Measurements from ENCODE around the gene AAMP. TPM values are rescaled to one million over a fixed set of nuclear protein-coding genes. Genes with fewer than 3 reads are reported as not detected.

The AAMP gene
- total and polyA plus RNA-seq, 4 donors: 82.1 to 128 (median 113) TPM

- DNase-seq (ENCODE audit: low read depth in 4 of 6, low spot score in 6 of 6): no peak
- H3K36me3 ChIP-seq (ENCODE audit: control insufficient read depth, insufficient read depth, low read length): peaks cover 74% of the 10 kb centered on the region
- no peak overlapping the region for H3K4me3 ChIP-seq (ENCODE audit: low read depth, low read length)
- WGBS (ENCODE audit: insufficient coverage): 76% methylated on average over 6 of the region's 7 CpGs
- H3K27me3 ChIP-seq (ENCODE audit: control insufficient read depth, insufficient read depth, low read length): no peaks in the 10 kb centered on the region
- H3K27ac ChIP-seq (ENCODE audit: low read depth, low read length): no peak overlapping the region
- H3K9me3 ChIP-seq (ENCODE audit: control insufficient read depth, insufficient read depth, low read length): no peaks in the 10 kb centered on the region
- H3K4me1 ChIP-seq (ENCODE audit: control insufficient read depth, insufficient read depth, low read length): no peaks in the 10 kb centered on the region
Measured at GRCh38 chr2:218252509-218253231, 17.3 kb downstream of the AAMP start.

DNA sequence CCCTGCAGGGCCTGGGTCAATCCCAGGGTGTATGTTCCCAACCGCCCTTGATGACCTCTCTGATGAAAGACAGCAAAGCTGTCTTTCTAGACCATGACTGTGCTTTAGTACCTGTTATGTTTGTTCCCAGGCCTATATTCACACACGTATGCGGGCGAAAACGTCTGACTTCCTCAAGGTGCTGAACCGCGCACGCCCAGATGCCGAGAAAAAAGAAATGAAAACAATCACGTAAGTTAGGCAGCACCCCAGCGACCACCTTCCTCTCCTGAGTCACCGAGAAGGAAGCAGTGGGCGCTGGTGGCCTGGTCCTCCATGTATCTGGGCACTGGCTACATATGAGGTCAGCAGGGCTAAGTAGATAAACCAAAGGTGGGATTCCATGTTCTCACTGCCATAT is 20.2 kb downstream of the AAMP start:
- Histone ChIP-seq H3K36me3 (ENCODE audit: control insufficient read depth, insufficient read depth, low read length) (peaks cover 90% of the 10 kb centered on the region), H3K27me3 (ENCODE audit: control insufficient read depth, insufficient read depth, low read length) (no peaks in the 10 kb centered on the region), H3K4me3 (ENCODE audit: low read depth, low read length) (no peak overlapping the region), H3K4me1 (ENCODE audit: control insufficient read depth, insufficient read depth, low read length) (no peaks in the 10 kb centered on the region), H3K27ac (ENCODE audit: low read depth, low read length) (no peak overlapping the region), H3K9me3 (ENCODE audit: control insufficient read depth, insufficient read depth, low read length) (no peaks in the 10 kb centered on the region)
- DNase-seq (ENCODE audit: low read depth in 4 of 6, low spot score in 6 of 6): no peak
- 95% methylated on average over 13 of the region's 13 CpGs for WGBS (ENCODE audit: insufficient coverage)

DNA sequence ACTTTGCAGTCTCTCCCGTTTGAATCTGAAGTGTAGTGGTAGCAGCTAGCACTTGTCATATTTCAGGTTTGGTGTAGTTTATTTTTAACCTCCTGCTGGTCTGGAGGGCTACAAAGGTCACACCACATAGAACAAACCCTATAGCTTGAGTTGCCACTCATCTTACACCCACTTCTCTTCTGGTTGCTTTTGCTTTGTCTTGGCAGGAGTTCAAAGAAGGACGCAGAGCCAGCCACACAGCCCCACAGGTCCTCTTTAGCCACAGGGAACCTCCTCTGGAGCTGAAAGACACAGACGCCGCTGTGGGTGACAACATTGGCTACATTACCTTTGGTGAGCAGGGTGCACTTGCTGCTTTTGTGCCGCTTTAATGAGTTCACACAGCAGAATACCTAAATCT is 24.7 kb downstream of the AAMP start:
- Histone ChIP-seq H3K27ac (ENCODE audit: low read depth, low read length) (no peak overlapping the region), H3K4me3 (ENCODE audit: low read depth, low read length) (no peak overlapping the region), H3K9me3 (ENCODE audit: control insufficient read depth, insufficient read depth, low read length) (no peaks in the 10 kb centered on the region), H3K4me1 (ENCODE audit: control insufficient read depth, insufficient read depth, low read length) (no peaks in the 10 kb centered on the region), H3K27me3 (ENCODE audit: control insufficient read depth, insufficient read depth, low read length) (no peaks in the 10 kb centered on the region), H3K36me3 (ENCODE audit: control insufficient read depth, insufficient read depth, low read length) (peaks cover 60% of the 10 kb centered on the region)
- no peak for DNase-seq (ENCODE audit: low read depth in 4 of 6, low spot score in 6 of 6)
- WGBS (ENCODE audit: insufficient coverage): 92% methylated on average over 2 of the region's 5 CpGs

DNA sequence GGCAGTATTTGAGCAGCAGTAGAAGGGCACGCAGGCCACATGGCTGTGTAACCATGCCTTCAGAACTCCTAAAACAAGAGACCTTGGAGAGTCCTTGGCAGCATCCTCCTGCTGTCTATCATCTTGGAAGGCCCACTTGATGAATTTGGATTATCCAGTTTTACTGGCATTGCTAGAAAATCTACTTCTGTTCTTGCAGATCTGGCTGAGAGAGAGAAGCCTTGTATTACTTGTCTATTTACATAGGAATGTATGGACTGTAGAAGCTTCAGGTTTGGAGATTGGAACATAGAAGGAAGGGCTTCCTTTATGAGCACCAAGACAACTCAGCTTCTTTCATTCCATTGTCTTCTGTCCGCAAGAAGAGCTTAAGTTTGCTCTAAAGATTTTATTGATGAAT is 25.3 kb downstream of the AAMP start:
- no peaks in the 10 kb centered on the region for H3K4me1 ChIP-seq (ENCODE audit: control insufficient read depth, insufficient read depth, low read length)
- no peak overlapping the region for H3K27ac ChIP-seq (ENCODE audit: low read depth, low read length)
- H3K9me3 ChIP-seq (ENCODE audit: control insufficient read depth, insufficient read depth, low read length): no peaks in the 10 kb centered on the region
- H3K36me3 ChIP-seq (ENCODE audit: control insufficient read depth, insufficient read depth, low read length): peaks cover 60% of the 10 kb centered on the region
- H3K4me3 ChIP-seq (ENCODE audit: low read depth, low read length): no peak overlapping the region
- WGBS (ENCODE audit: insufficient coverage): 88% methylated on average over 1 of the region's 2 CpGs
- DNase-seq (ENCODE audit: low read depth in 4 of 6, low spot score in 6 of 6): no peak
- no peaks in the 10 kb centered on the region for H3K27me3 ChIP-seq (ENCODE audit: control insufficient read depth, insufficient read depth, low read length)

DNA sequence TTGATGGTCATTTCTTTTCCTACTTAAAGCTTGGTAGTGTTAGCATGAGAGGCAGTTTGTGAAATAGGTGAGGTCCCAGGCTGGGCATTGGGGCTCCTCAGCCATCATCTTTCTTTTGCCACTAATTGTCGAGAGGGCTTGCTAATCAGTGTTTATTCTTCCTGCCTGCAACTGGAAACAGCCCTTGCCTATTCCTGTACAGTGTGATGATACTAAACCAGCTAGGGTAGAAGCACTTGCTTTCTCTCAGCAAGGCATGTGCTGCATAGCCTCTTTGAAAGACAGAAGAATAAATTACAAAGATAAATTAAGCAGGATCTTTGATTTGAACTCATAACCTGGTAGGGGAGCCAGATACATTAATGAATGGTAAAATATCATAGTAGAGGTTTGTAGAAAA is 25.7 kb downstream of the AAMP start:
- Histone ChIP-seq H3K4me1 (ENCODE audit: control insufficient read depth, insufficient read depth, low read length) (no peaks in the 10 kb centered on the region), H3K36me3 (ENCODE audit: control insufficient read depth, insufficient read depth, low read length) (peaks cover 60% of the 10 kb centered on the region), H3K9me3 (ENCODE audit: control insufficient read depth, insufficient read depth, low read length) (no peaks in the 10 kb centered on the region), H3K27me3 (ENCODE audit: control insufficient read depth, insufficient read depth, low read length) (no peaks in the 10 kb centered on the region), H3K27ac (ENCODE audit: low read depth, low read length) (no peak overlapping the region), H3K4me3 (ENCODE audit: low read depth, low read length) (no peak overlapping the region)
- no CpG with 5 or more reads among the region's 1 CpG for WGBS (ENCODE audit: insufficient coverage)
- no peak for DNase-seq (ENCODE audit: low read depth in 4 of 6, low spot score in 6 of 6)

- Histone ChIP-seq H3K9me3 (ENCODE audit: control insufficient read depth, insufficient read depth, low read length) (no peaks in the 10 kb centered on the region), H3K36me3 (ENCODE audit: control insufficient read depth, insufficient read depth, low read length) (peaks cover 41% of the 10 kb centered on the region), H3K27ac (ENCODE audit: low read depth, low read length) (no peak overlapping the region), H3K4me3 (ENCODE audit: low read depth, low read length) (no peak overlapping the region), H3K4me1 (ENCODE audit: control insufficient read depth, insufficient read depth, low read length) (no peaks in the 10 kb centered on the region), H3K27me3 (ENCODE audit: control insufficient read depth, insufficient read depth, low read length) (no peaks in the 10 kb centered on the region)
- no peak for DNase-seq (ENCODE audit: low read depth in 4 of 6, low spot score in 6 of 6)
- whole genome bisulfite sequencing (ENCODE audit: insufficient coverage): no CpG with 5 or more reads among the region's 1 CpG
Measured at GRCh38 chr2:218238887-218239286, 31.1 kb downstream of the AAMP start.

DNA sequence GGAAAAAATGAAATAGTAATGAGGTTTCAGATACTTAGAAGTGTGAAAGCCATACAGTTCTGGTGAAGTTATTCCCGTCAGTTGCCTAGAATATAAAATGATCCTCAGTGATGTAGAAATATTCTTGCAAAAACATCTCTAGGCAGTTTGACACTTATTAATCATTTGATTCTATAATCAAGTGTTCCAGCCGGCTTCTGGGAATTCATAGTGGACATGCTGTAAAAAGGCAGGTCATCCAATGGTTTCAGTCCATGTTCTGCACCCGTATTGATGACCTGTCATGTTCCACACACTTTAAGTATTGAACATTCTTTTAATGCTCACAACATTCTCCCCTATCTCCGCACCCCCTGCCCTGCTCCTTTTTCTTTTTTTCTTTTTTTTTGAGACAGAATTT is 33.1 kb downstream of the AAMP start:
- H3K4me3 ChIP-seq (ENCODE audit: low read depth, low read length): no peak overlapping the region
- H3K36me3 ChIP-seq (ENCODE audit: control insufficient read depth, insufficient read depth, low read length): peaks cover 51% of the 10 kb centered on the region
- DNase-seq (ENCODE audit: low read depth in 4 of 6, low spot score in 6 of 6): no peak

GRCh38 chr2:218235017-218235416 is 34.9 kb downstream of the AAMP start:
- WGBS (ENCODE audit: insufficient coverage): 100% methylated on average over 2 of the region's 2 CpGs
- Histone ChIP-seq H3K4me1 (ENCODE audit: control insufficient read depth, insufficient read depth, low read length) (no peaks in the 10 kb centered on the region), H3K36me3 (ENCODE audit: control insufficient read depth, insufficient read depth, low read length) (peaks cover 58% of the 10 kb centered on the region), H3K9me3 (ENCODE audit: control insufficient read depth, insufficient read depth, low read length) (no peaks in the 10 kb centered on the region), H3K27ac (ENCODE audit: low read depth, low read length) (no peak overlapping the region), H3K4me3 (ENCODE audit: low read depth, low read length) (no peak overlapping the region), H3K27me3 (ENCODE audit: control insufficient read depth, insufficient read depth, low read length) (no peaks in the 10 kb centered on the region)
- DNase-seq (ENCODE audit: low read depth in 4 of 6, low spot score in 6 of 6): no peak

More for the DNA sequence above, 33.1 kb downstream of the AAMP start:
- Histone ChIP-seq H3K9me3 (ENCODE audit: control insufficient read depth, insufficient read depth, low read length) (no peaks in the 10 kb centered on the region), H3K4me1 (ENCODE audit: control insufficient read depth, insufficient read depth, low read length) (no peaks in the 10 kb centered on the region), H3K27me3 (ENCODE audit: control insufficient read depth, insufficient read depth, low read length) (no peaks in the 10 kb centered on the region), H3K27ac (ENCODE audit: low read depth, low read length) (no peak overlapping the region)
- 96% methylated on average over 2 of the region's 4 CpGs for WGBS (ENCODE audit: insufficient coverage)

DNA sequence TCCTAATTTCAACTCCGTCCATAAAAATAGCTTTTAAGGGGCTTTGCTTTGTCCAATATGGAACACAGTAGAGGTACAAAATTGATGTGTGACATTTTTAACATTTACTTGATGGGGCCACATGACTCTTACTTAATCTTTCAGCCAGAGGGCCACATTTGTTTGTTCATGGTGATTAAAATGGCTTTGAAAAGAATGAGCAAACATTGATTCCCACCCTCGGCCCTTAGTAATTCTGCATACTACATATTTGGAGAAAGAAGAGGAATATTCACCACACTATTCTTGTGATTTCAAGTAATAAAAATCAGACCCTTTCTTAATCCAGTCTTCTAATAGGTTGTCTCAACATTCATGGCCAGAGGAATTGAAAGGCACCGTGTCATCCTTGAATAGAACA is 35.4 kb downstream of the AAMP start:
- no peak for DNase-seq (ENCODE audit: low read depth in 4 of 6, low spot score in 6 of 6)
- Histone ChIP-seq H3K9me3 (ENCODE audit: control insufficient read depth, insufficient read depth, low read length) (no peaks in the 10 kb centered on the region), H3K4me3 (ENCODE audit: low read depth, low read length) (no peak overlapping the region), H3K4me1 (ENCODE audit: control insufficient read depth, insufficient read depth, low read length) (no peaks in the 10 kb centered on the region), H3K27me3 (ENCODE audit: control insufficient read depth, insufficient read depth, low read length) (no peaks in the 10 kb centered on the region), H3K36me3 (ENCODE audit: control insufficient read depth, insufficient read depth, low read length) (peaks cover 56% of the 10 kb centered on the region), H3K27ac (ENCODE audit: low read depth, low read length) (no peak overlapping the region)
- WGBS (ENCODE audit: insufficient coverage): no CpG with 5 or more reads among the region's 3 CpGs

- DNase-seq (ENCODE audit: low read depth in 4 of 6, low spot score in 6 of 6): no peak
- peaks cover 53% of the 10 kb centered on the region for H3K36me3 ChIP-seq (ENCODE audit: control insufficient read depth, insufficient read depth, low read length)
- no peak overlapping the region for H3K27ac ChIP-seq (ENCODE audit: low read depth, low read length)
- H3K4me3 ChIP-seq (ENCODE audit: low read depth, low read length): no peak overlapping the region
- WGBS (ENCODE audit: insufficient coverage): 97% methylated on average over 3 of the region's 4 CpGs
- H3K4me1 ChIP-seq (ENCODE audit: control insufficient read depth, insufficient read depth, low read length): no peaks in the 10 kb centered on the region
- no peaks in the 10 kb centered on the region for H3K9me3 ChIP-seq (ENCODE audit: control insufficient read depth, insufficient read depth, low read length)
- H3K27me3 ChIP-seq (ENCODE audit: control insufficient read depth, insufficient read depth, low read length): no peaks in the 10 kb centered on the region
Measured at GRCh38 chr2:218233543-218233942, 36.4 kb downstream of the AAMP start.
